ENCODE measurements around the gene S100A5. TPM values are rescaled to one million over a fixed set of nuclear protein-coding genes. Genes with fewer than 3 reads are reported as not detected.
"Not testable (repeated sequence)": the region's sequence is repeated elsewhere in the genome, so short reads cannot be mapped to it uniquely, and the experiment has no call there.

S100A5 gene
- total RNA-seq, 6 experiments from 2014 or later, result 0.40 to 1.2 (median 0.71) TPM

DNA sequence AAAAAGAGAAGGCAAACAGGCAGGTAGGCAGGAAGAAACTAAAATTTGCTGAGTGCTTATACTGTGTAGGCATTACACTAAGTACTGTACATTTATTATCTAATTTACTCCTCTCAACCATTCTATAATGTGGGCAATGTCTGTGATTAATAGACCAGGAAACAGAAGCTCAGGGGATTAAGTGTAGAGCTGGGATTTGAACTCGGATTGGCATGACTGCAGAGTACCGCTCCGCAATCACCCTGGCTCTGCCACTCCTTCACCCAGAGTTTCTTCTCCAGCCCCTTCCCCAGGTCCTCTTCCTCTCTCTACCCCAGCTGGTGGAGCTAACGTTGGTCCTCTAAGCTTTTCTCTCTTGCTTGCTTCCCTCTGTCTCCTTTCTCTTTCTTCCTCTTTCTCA is 36.4 kb upstream of the S100A5 start:
- Mint-ChIP-seq H3K36me3 (ENCODE audit: low read depth) (no peaks in the 10 kb centered on the region), H3K4me3 (no peak overlapping the region), H3K27me3 (ENCODE audit: insufficient read depth) (no peaks in the 10 kb centered on the region; the same call in 1 of the 2 replicates), H3K9me3 (no peaks in the 10 kb centered on the region), H3K27ac (no peak overlapping the region), H3K4me1 (ENCODE audit: low read depth) (peaks cover 40% of the 10 kb centered on the region)
- no peak for DNase-seq
- TF ChIP-seq, protein P1, sequence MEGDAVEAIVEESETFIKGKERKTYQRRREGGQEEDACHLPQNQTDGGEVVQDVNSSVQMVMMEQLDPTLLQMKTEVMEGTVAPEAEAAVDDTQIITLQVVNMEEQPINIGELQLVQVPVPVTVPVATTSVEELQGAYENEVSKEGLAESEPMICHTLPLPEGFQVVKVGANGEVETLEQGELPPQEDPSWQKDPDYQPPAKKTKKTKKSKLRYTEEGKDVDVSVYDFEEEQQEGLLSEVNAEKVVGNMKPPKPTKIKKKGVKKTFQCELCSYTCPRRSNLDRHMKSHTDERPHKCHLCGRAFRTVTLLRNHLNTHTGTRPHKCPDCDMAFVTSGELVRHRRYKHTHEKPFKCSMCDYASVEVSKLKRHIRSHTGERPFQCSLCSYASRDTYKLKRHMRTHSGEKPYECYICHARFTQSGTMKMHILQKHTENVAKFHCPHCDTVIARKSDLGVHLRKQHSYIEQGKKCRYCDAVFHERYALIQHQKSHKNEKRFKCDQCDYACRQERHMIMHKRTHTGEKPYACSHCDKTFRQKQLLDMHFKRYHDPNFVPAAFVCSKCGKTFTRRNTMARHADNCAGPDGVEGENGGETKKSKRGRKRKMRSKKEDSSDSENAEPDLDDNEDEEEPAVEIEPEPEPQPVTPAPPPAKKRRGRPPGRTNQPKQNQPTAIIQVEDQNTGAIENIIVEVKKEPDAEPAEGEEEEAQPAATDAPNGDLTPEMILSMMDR (IDR thresholded peaks at IDR 0.05), result no peak

DNA sequence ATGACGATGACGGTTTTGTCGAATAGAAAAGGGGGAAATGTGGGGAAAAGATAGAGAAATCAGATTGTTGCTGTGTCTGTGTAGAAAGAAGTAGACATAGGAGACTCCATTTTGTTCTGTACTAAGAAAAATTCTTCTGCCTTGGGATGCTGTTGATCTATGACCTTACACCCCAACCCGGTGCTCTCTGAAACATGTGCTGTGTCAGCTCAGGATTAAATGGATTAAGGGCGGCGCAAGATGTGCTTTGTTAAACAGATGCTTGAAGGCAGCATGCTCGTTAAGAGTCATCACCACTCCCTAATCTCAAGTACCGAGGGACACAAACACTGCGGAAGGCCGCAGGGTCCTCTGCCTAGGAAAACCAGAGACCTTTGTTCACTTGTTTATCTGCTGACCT is 34.8 kb upstream of the S100A5 start:
- H3K36me3 Mint-ChIP-seq (ENCODE audit: low read depth); H3K9me3 Mint-ChIP-seq; H3K27ac Mint-ChIP-seq; H3K27me3 Mint-ChIP-seq (ENCODE audit: insufficient read depth); H3K4me3 Mint-ChIP-seq; DNase-seq: not testable (repeated sequence)
- H3K4me1 Mint-ChIP-seq (ENCODE audit: low read depth), result peaks cover 48% of the 10 kb centered on the region

DNA sequence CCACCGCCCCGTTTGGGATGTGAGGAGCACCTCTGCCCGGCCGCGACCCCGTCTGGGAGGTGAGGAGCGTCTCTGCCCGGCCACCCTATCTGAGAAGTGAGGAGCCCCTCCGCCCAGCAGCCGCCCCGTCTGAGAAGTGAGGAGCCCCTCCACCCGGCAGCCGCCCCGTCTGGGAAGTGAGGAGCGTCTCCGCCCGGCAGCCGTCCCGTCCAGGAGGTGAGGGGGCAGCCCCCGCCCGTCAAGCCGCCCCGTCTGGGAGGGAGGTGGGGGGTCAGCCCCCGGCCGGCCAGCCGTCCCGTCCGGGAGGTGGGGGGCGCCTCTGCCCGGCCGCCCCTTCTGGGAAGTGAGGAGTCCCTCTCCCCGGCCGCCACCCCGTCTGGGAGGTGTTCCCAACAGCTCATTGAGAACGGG is 34.4 kb upstream of the S100A5 start:
- H3K27ac Mint-ChIP-seq; DNase-seq; H3K9me3 Mint-ChIP-seq; H3K36me3 Mint-ChIP-seq (ENCODE audit: low read depth); H3K27me3 Mint-ChIP-seq (ENCODE audit: insufficient read depth); H3K4me3 Mint-ChIP-seq: not testable (repeated sequence)
- H3K4me1 Mint-ChIP-seq (ENCODE audit: low read depth), result peaks cover 48% of the 10 kb centered on the region

DNA sequence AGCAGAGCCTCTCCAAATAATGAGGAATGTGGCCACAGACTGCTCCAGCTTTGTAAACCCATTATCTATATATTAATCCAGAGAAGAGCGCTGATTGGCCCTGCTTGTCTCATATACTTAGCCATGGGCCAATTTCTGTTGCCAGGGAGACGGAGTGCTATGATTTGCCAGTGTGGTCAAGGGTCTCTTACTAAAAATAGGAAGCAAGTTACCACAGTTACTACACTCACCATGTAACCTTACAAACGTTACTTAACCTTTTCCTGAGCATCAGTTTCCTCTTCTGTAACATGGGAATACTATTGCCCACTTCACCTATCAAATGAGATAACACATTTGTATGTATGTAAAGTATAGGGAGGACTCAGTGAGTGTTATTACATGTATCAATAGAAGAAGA is 32.6 kb upstream of the S100A5 start:
- Mint-ChIP-seq H3K27ac (peak overlapping the region; percentile 79), H3K9me3 (no peaks in the 10 kb centered on the region), H3K36me3 (ENCODE audit: low read depth) (no peaks in the 10 kb centered on the region), H3K4me3 (peak overlapping the region; percentile 60), H3K4me1 (ENCODE audit: low read depth) (peaks cover 51% of the 10 kb centered on the region), H3K27me3 (ENCODE audit: insufficient read depth) (no peaks in the 10 kb centered on the region; the same call in 1 of the 2 replicates)
- TF ChIP-seq, protein P1 (IDR thresholded peaks at IDR 0.05), result no peak
- no peak for DNase-seq

DNA sequence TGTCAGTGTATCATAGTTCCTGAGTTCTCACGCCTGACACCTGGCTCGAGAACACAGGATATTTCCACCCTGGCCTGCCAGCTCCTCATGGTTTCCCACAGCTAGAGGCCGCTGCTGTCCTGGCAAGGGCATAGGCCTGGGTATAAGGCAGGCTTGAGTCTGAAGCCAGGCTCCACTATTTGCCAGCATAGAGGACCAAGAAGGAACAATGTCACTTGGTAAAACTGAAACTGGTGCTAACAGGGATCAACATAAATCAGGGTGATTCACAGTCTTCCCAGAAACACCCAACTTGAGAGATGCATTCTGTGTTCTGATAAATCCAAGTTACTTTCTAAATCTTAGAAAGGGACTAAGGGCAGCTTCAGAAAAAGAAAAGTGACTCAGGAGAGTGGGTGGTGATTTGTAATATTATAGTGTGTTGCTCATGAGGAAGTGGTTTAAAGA is 31.9 kb upstream of the S100A5 start:
- DNase-seq, result peak; percentile 85
- TF ChIP-seq, protein P1 (IDR thresholded peaks at IDR 0.05), result peak; percentile 92
- Mint-ChIP-seq H3K36me3 (ENCODE audit: low read depth) (no peaks in the 10 kb centered on the region), H3K9me3 (no peaks in the 10 kb centered on the region), H3K27ac (peak overlapping the region; percentile 79), H3K4me3 (peak overlapping the region; percentile 60), H3K4me1 (ENCODE audit: low read depth) (peaks cover 51% of the 10 kb centered on the region), H3K27me3 (ENCODE audit: insufficient read depth) (no peaks in the 10 kb centered on the region; the same call in 1 of the 2 replicates)

DNA sequence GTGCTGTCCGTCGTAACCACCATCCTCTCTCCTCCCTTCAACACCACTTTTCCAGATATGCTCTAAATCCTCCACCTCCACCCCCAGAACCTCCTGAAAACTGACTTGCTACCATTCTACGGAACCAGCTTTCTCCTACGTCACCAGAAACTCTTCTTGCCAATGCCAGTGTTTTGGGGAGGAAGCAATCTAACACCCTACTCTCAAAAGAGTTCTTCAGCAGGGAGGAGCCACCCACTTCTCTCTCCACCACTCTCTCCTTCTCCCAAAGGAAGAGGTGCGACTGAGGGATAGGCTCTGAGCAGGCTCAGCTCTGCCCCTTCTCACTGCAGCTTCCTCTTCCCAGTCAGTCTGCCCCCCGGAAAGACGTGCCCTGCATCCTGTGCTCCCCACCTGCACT is 31.0 kb upstream of the S100A5 start:
- TF ChIP-seq, protein P1 (IDR thresholded peaks at IDR 0.05), result no peak
- no peak for DNase-seq
- no peaks in the 10 kb centered on the region for H3K9me3 Mint-ChIP-seq
- no peaks in the 10 kb centered on the region; the same call in 1 of the 2 replicates for H3K27me3 Mint-ChIP-seq (ENCODE audit: insufficient read depth)
- peak overlapping the region; percentile 79 for H3K27ac Mint-ChIP-seq
- H3K4me3 Mint-ChIP-seq, result no peak overlapping the region
- H3K4me1 Mint-ChIP-seq (ENCODE audit: low read depth), result peaks cover 55% of the 10 kb centered on the region
- H3K36me3 Mint-ChIP-seq (ENCODE audit: low read depth), result no peaks in the 10 kb centered on the region

DNA sequence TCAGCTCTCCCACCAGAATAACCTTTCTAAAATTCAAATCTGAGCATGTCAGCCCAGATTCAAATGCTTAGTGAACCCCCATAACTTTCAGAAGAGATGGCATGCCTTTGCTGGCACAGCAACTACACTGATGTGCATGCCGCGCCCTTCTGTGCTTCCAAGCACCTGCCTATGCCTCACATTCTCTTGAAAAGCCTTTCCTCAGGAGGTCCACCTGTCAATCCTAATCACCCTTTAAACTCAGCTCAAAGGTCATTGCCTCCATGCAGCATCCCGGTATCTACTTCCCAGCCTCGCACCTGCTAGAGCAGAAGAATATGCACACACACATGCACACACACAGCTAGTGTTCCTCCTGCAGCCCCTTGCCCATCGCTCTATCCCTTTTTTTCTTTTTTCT is 30.1 kb upstream of the S100A5 start:
- no peak overlapping the region for H3K4me3 Mint-ChIP-seq
- H3K27ac Mint-ChIP-seq, result no peak overlapping the region; the same call in 1 of the 2 replicates
- H3K36me3 Mint-ChIP-seq (ENCODE audit: low read depth), result no peaks in the 10 kb centered on the region
- no peak for DNase-seq
- no peaks in the 10 kb centered on the region for H3K9me3 Mint-ChIP-seq
- TF ChIP-seq, protein P1 (IDR thresholded peaks at IDR 0.05), result no peak
- H3K4me1 Mint-ChIP-seq (ENCODE audit: low read depth), result peaks cover 63% of the 10 kb centered on the region
- no peaks in the 10 kb centered on the region; the same call in none of the 2 replicates for H3K27me3 Mint-ChIP-seq (ENCODE audit: insufficient read depth)
